K562 (cell line): Measurements from ENCODE around the gene MECR. TPM values are rescaled to one million over a fixed set of nuclear protein-coding genes. Genes with fewer than 3 reads are reported as not detected.

Experiments
- COPS2 ChIP-seq: fragments of 450-650 bp; conservative IDR thresholded peaks from 2 replicates; pipeline ENCODE4 v1.6.1; 2016; ENCODE audit warnings: mild to moderate bottlenecking, moderate library complexity
- FOS ChIP-seq: IDR thresholded peaks from 3 replicates; pipeline ENCODE4 v1.6.1; 2011; ENCODE audit not compliant: insufficient read length; ENCODE audit errors: extremely low read depth
- GABPA ChIP-seq: fragments of 200-800 bp; sonication (Bioruptor generic); conservative IDR thresholded peaks from 2 replicates; pipeline ENCODE4 v1.6.1; 2016; ENCODE audit warnings: low read depth, missing genetic modification characterization, missing compliant biosample characterization
- GABPB1 ChIP-seq: sonication (generic); formaldehyde crosslinking; IDR thresholded peaks from 2 replicates; pipeline ENCODE4 v1.8.0; 2022; ENCODE audit warnings: mild to moderate bottlenecking, missing genetic modification reagents
- HOMEZ ChIP-seq: fragments of 250-450 bp; sonication (Bioruptor Pico); IDR thresholded peaks from 2 replicates; pipeline ENCODE4 v1.4.0; 2020; ENCODE audit warnings: mild to moderate bottlenecking, moderate library complexity
- MCM5 ChIP-seq: fragments of 450-650 bp; IDR thresholded peaks from 2 replicates; pipeline ENCODE4 v1.6.1; 2016; ENCODE audit warnings: low read depth
- MTA1 ChIP-seq: fragments of 450-650 bp; IDR thresholded peaks from 2 replicates; pipeline ENCODE4 v1.6.1; 2017; ENCODE audit warnings: borderline replicate concordance
- MYNN ChIP-seq, 2 experiments: sonication (generic); formaldehyde crosslinking in 1 of 2; IDR thresholded peaks; 2 replicates each; pipeline versions ENCODE4 v1.5.0 to v1.6.1; 2016 to 2020; ENCODE audit warnings: antibody characterized with exemption in 1 of 2, missing genetic modification reagents in 1 of 2
- NBN ChIP-seq: fragments of 450-650 bp; IDR thresholded peaks from 2 replicates; pipeline ENCODE4 v1.6.1; 2016; ENCODE audit warnings: low read depth, mild to moderate bottlenecking
- NFIC ChIP-seq: fragments of 450-650 bp; IDR thresholded peaks from 2 replicates; pipeline ENCODE4 v1.6.1; 2017; ENCODE audit warnings: mild to moderate bottlenecking, inconsistent platforms
- NR2C2 ChIP-seq, 2 experiments: fragments of 200-800 bp in 1 of 2; sonication (Bioruptor generic) in 1 of 2; sonication (generic) in 1 of 2; formaldehyde crosslinking in 1 of 2; IDR thresholded peaks; 2 replicates each; pipeline versions ENCODE4 v1.6.1 to v1.8.0; 2016 to 2022; ENCODE audit warnings: mild to moderate bottlenecking in 1 of 2, missing compliant biosample characterization in 1 of 2, missing genetic modification characterization in 1 of 2, missing genetic modification reagents in 1 of 2
- NR2F6 ChIP-seq: fragments of 450-650 bp; formaldehyde crosslinking; IDR thresholded peaks from 2 replicates; pipeline ENCODE4 v1.4.0; 2020; ENCODE audit warnings: mild to moderate bottlenecking
- NRF1 ChIP-seq, 2 experiments: fragments of 450-650 bp; IDR thresholded peaks in 1 of 2; conservative IDR thresholded peaks in 1 of 2; 2 replicates each; pipeline ENCODE4 v1.6.1; 2014; ENCODE audit warnings: mild to moderate bottlenecking in 2 of 2
- PHF8 ChIP-seq: fragments of 200-600 bp; sonication (generic); IDR thresholded peaks from 2 replicates; pipeline ENCODE4 v1.6.1; 2012; ENCODE audit warnings: mixed run types, mild to moderate bottlenecking, inconsistent platforms, low read length, moderate library complexity, borderline replicate concordance
- POLR2G ChIP-seq: fragments of 200-400 bp; formaldehyde crosslinking; IDR thresholded peaks from 2 replicates; pipeline ENCODE4 v1.6.1; 2017; ENCODE audit warnings: low read depth, mild to moderate bottlenecking, antibody characterized with exemption, low read length, moderate library complexity
- RBBP5 ChIP-seq: fragments of 200-600 bp; sonication (generic); IDR thresholded peaks from 2 replicates; pipeline ENCODE4 v1.6.1; 2012; ENCODE audit warnings: borderline replicate concordance, mild to moderate bottlenecking, low read length, control low read depth, inconsistent platforms; ENCODE audit not compliant: insufficient read depth, poor library complexity, severe bottlenecking
- SIN3A ChIP-seq, 2 experiments: fragments of 150-350 bp in 1 of 2; IDR thresholded peaks; 2 replicates each; pipeline ENCODE4 v1.6.1; 2011 to 2016; ENCODE audit warnings: borderline replicate concordance in 2 of 2, low read depth in 2 of 2, low read length in 2 of 2, mild to moderate bottlenecking in 2 of 2, moderate library complexity in 2 of 2; ENCODE audit not compliant: control insufficient read depth in 1 of 2
- TEAD4 ChIP-seq, 2 experiments: sonication (generic) in 1 of 2; formaldehyde crosslinking in 1 of 2; IDR thresholded peaks; 2 replicates each; pipeline versions ENCODE4 v1.6.1 to v1.8.0; 2012 to 2022; ENCODE audit warnings: borderline replicate concordance in 1 of 2, inconsistent platforms in 1 of 2, low read length in 1 of 2, mild to moderate bottlenecking in 1 of 2, missing genetic modification reagents in 1 of 2
- TFAP4 ChIP-seq: sonication (generic); formaldehyde crosslinking; IDR thresholded peaks from 2 replicates; pipeline ENCODE4 v1.8.0; 2022; ENCODE audit warnings: missing genetic modification reagents, mild to moderate bottlenecking, moderate library complexity, borderline replicate concordance
- VEZF1 ChIP-seq: fragments of 200-800 bp; sonication (Bioruptor generic); IDR thresholded peaks from 2 replicates; pipeline ENCODE4 v1.6.1; 2017; ENCODE audit warnings: missing genetic modification characterization, missing compliant biosample characterization
- ZNF124 ChIP-seq: sonication (generic); formaldehyde crosslinking; IDR thresholded peaks from 2 replicates; pipeline ENCODE4 v1.8.1; 2022; ENCODE audit warnings: missing genetic modification reagents
- ZNF174 ChIP-seq: fragments of 250-450 bp; sonication (Bioruptor Pico); IDR thresholded peaks from 2 replicates; pipeline ENCODE4 v1.4.0; 2020; ENCODE audit warnings: mild to moderate bottlenecking
- ZNF239 ChIP-seq: fragments of 250-450 bp; sonication (Bioruptor Pico); IDR thresholded peaks from 2 replicates; pipeline ENCODE4 v1.4.0; 2020; ENCODE audit warnings: mild to moderate bottlenecking
- ZNF436 ChIP-seq: fragments of 250-450, 450-650 bp; sonication (Bioruptor Pico); formaldehyde crosslinking; IDR thresholded peaks from 2 replicates; pipeline ENCODE4 v1.7.0; 2020; ENCODE audit warnings: mild to moderate bottlenecking
- polyA plus RNA-seq, 8 experiments: library from polyadenylated mRNA; depleted of rRNA in 4 of 8; stranded (reverse) in 5 of 8; unstranded in 3 of 8; fragments of >200 nt; fragmentation: Nextera tagmentation in 2 of 8; fragmentation: Illumina TruSeq in 1 of 8; extraction: Ambion mirVana in 2 of 8; extraction: Trizol in 1 of 8; gene quantifications; 2 replicates each; pipeline versions ENCODE4 v1.2.1 to v1.2.3, GENCODE V29; 2011 to 2014; ENCODE audit warnings: inconsistent platforms in 1 of 8, missing spikeins in 1 of 8
- total RNA-seq, 7 experiments: library from RNA; depleted of rRNA in 6 of 7; stranded (reverse); fragments of >200 nt in 6 of 7; fragmentation: Illumina TruSeq in 2 of 7; extraction: Trizol in 2 of 7; gene quantifications; 2 replicates each; pipeline versions ENCODE4 v1.2.1 to v1.2.3, GENCODE V29; 2011 to 2021; ENCODE audit warnings: low replicate concordance in 1 of 7

The MECR gene
- total and polyA plus RNA-seq, 9 of the 15 experiments (the other 6 are each of a cell fraction or from before 2014, with no cell fraction given), result 10.4 to 58.6 (median 42.9) TPM

- TF ChIP-seq RBBP5 (no peak), ZNF124 (CRISPR knock-in tag) (no peak), ZNF174 (CRISPR knock-in tag) (no peak), NRF1 (conservative IDR thresholded peaks at IDR 0.05 in 1 of 2, IDR thresholded peaks at IDR 0.05 in 1 of 2) (peak; percentile 38 to 46; a peak in 2 of 4 replicates), ZNF239 (CRISPR knock-in tag) (no peak), MCM5 (no peak), NBN (no peak), TFAP4 (peak; percentile 95), POLR2G (no peak), SIN3A (IDR thresholded peaks at IDR 0.05; ENCODE audit: borderline replicate concordance in 2 of 2, control insufficient read depth in 1 of 2, low read depth in 2 of 2, low read length in 2 of 2) (0 out of 4 replicates have a peak, but pooled peaks have one; percentile 48 to 49), FOS (no peak), TEAD4 (IDR thresholded peaks at IDR 0.05; ENCODE audit: low read length) (no peak), TEAD4 (CRISPR knock-in tag; IDR thresholded peaks at IDR 0.05; ENCODE audit: borderline replicate concordance) (no peak), ZNF436 (CRISPR knock-in tag) (no peak), MTA1 (no peak), NR2C2 (CRISPR knock-in tag; IDR thresholded peaks at IDR 0.05) (0 out of 2 replicates have a peak, but pooled peaks have one; percentile 21), NR2C2 (tag; IDR thresholded peaks at IDR 0.05) (no peak), MYNN (IDR thresholded peaks at IDR 0.05) (no peak), MYNN (CRISPR knock-in tag; IDR thresholded peaks at IDR 0.05) (no peak), HOMEZ (no peak), PHF8 (peak; percentile 28; the same call in 1 of the 2 replicates), VEZF1 (peak; percentile 51; the same call in 1 of the 2 replicates), GABPA (tag) (no peak), COPS2 (no peak), NR2F6 (CRISPR knock-in tag) (no peak), GABPB1 (CRISPR knock-in tag) (0 out of 2 replicates have a peak, but pooled peaks have one; percentile 55), NFIC (0 out of 2 replicates have a peak, but pooled peaks have one; percentile 14)
Observed at GRCh38 chr1:29259802-29260441, 29.2 kb upstream of the MECR start (continued).
